Measurements from ENCODE around the gene FAM156A. TPM values are rescaled to one million over a fixed set of nuclear protein-coding genes. Genes with fewer than 3 reads are reported as not detected.

Gene FAM156A, protein sequence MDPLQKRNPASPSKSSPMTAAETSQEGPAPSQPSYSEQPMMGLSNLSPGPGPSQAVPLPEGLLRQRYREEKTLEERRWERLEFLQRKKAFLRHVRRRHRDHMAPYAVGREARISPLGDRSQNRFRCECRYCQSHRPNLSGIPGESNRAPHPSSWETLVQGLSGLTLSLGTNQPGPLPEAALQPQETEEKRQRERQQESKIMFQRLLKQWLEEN
- total RNA-seq: 5.5 and 12.2 TPM in 2 replicates

DNA sequence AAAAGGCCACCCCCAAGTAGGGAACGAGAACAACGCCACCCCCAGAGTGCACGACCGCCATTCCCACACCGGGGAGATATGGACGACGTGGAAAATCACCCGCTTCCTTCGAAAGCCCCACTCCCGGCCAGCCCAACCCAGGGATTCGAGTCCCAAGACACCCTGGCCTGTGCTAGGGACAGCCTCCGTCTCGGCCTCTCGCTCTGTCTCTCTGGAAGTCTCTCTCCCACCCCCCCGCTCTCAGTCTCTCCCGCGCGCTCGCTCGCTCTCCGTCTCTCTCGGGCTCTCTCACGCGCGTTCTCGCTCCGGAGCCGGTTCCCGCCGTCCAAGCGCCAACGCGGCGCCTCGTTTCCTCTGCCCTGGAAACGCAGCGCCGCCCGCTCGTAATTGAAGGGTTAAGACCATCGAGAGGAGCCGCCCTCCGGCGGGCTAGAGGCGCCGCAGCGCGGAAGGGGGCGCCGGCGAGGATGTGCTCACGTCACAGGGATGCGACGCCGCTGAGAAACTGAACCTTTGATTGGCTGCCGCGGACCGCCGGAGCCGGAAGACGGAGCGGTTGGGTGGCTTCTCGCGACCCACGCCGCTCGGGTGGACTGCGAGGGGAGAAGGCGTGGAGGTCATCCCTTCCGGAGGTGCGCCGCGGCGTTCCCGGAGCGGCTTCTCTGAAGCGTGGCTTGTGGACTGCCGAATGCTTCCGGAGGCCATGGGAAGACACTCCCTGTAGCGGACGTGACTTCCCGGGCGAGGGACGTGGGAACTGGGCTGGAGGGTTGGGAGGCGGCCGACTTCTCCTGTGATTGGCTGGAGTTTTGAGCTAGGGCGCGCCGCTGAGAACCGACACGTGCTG, at the start of gene FAM156A:
Gene FAM156A (minus strand): TSS at position 406 of the 847 bp plus-strand sequence. CDS start 9,930 bp downstream, outside the sequence.

Other genes with a start within 250 kb of the FAM156A start
- not detected in 2 replicates for gene SSX2B, start 207.3 kb downstream of the FAM156A start, total RNA-seq
- gene SPANXN5, start 161.1 kb downstream of the FAM156A start, total RNA-seq: not detected in 2 replicates
- not detected in 2 replicates for gene XAGE5, start 147.2 kb downstream of the FAM156A start, total RNA-seq
- not detected in 2 replicates for gene XAGE3, start 90.4 kb downstream of the FAM156A start, total RNA-seq
- gene FAM156B, start 61.2 kb downstream of the FAM156A start, total RNA-seq: 5.8 and 6.2 TPM in 2 replicates
- gene GPR173, start 90.3 kb upstream of the FAM156A start, total RNA-seq: 0.65 and 4.0 TPM in 2 replicates
- 4.4 and 9.8 TPM in 2 replicates for gene TSPYL2, start 123.8 kb upstream of the FAM156A start, total RNA-seq
- gene KANTR, start 135.6 kb upstream of the FAM156A start, total RNA-seq: 4.0 and 12.6 TPM in 2 replicates

Measured in bladder microvascular endothelial cell (primary cell).